DOHH2 (cell line): ENCODE data around the gene SPIRE1.

Experiments used
- CTCF ChIP-seq: fragments of 200-600 bp; sonication (generic); IDR thresholded peaks from one replicate; pipeline ENCODE4 v1.5.1; 2014; ENCODE audit warnings: antibody characterized with exemption, mild to moderate bottlenecking, low read depth, low read length; ENCODE audit not compliant: poor library complexity, severe bottlenecking
- EZH2phosphoT487 ChIP-seq: fragments of 200-600 bp; sonication (generic); IDR thresholded peaks from 2 replicates; pipeline ENCODE4 v1.6.1; 2017; ENCODE audit warnings: borderline replicate concordance, mild to moderate bottlenecking, antibody characterized with exemption, low read length, moderate library complexity, mixed read lengths

GRCh38 chr18:12657684-12658425 is at the start of gene SPIRE1:
- TF ChIP-seq CTCF (no peak), EZH2phosphoT487 (no peak)
